GM21360 (cell line): ENCODE data around the gene FAM72D.
"Not testable (repeated sequence)": the region's sequence is repeated elsewhere in the genome, so short reads cannot be mapped to it uniquely, and the experiment has no call there.

Experiments
- ATAC-seq: cut with Tn5 transposase; IDR thresholded peaks from one replicate; pipeline ENCODE4 v1.9.1; 2021; ENCODE audit warnings: mild to moderate bottlenecking, moderate library complexity; ENCODE audit not compliant: unreplicated experiment

FAM72D gene

GRCh38 chr1:145144264-145144913 is 48.6 kb downstream of the FAM72D start:
- not testable (repeated sequence) for ATAC-seq

GRCh38 chr1:145146308-145146707 is 50.5 kb downstream of the FAM72D start:
- ATAC-seq: not testable (repeated sequence)

GRCh38 chr1:145147172-145147571 is 51.4 kb downstream of the FAM72D start:
- ATAC-seq: not testable (repeated sequence)

- not testable (repeated sequence) for ATAC-seq
These were observed 59.6 kb downstream of the FAM72D start for GRCh38 chr1:145155421-145155820.

GRCh38 chr1:145155873-145156272 is 60.1 kb downstream of the FAM72D start:
- not testable (repeated sequence) for ATAC-seq

GRCh38 chr1:145156891-145157610 is 61.3 kb downstream of the FAM72D start:
- not testable (repeated sequence) for ATAC-seq

- not testable (repeated sequence) for ATAC-seq
These were observed 61.9 kb downstream of the FAM72D start for GRCh38 chr1:145157715-145158114.

GRCh38 chr1:145161046-145161752 is 65.4 kb downstream of the FAM72D start:
- not testable (repeated sequence) for ATAC-seq
